ENCODE measurements around the gene KIRREL2. TPM values are rescaled to one million over a fixed set of nuclear protein-coding genes. Genes with fewer than 3 reads are reported as not detected.
A peak's percentile ranks its signal among the peaks of the same experiment; 100 is the strongest.

Gene KIRREL2
- total and polyA plus RNA-seq, 2 donors (not counting 1 experiment from before 2014, with no cell fraction given): not detected

- DNase-seq (no peak), ATAC-seq (ENCODE audit: low read depth) (peak; percentile 33)
- POLR2A ChIA-PET: no interaction called here
- Histone ChIP-seq H3K4me2 (replicated peaks; ENCODE audit: low read depth, low read length, poor library complexity, severe bottlenecking) (peak overlapping the region; percentile 70), H2AFZ (ENCODE audit: insufficient read depth, low read depth, low read length, poor library complexity, severe bottlenecking) (no peak overlapping the region), H4K20me1 (ENCODE audit: control insufficient read depth, insufficient read depth, low read length, poor library complexity, severe bottlenecking) (no peaks in the 10 kb centered on the region), H3K4me1 (ENCODE audit: control insufficient read depth in 2 of 2, insufficient read depth in 2 of 2, low read length in 2 of 2) (peaks cover 15 to 32% of the 10 kb centered on the region in 2 donors), H3K27me3 (replicated peaks in 1 of 4; ENCODE audit: control extremely low read depth in 1 of 4, control insufficient read depth in 3 of 4, insufficient read depth in 4 of 4, low read length in 3 of 4) (peaks cover 0 to 67% (median 33%) of the 10 kb centered on the region in 4 experiments), H3K36me3 (replicated peaks in 1 of 2; ENCODE audit: control extremely low read depth in 1 of 2, control insufficient read depth in 1 of 2, extremely low read depth in 1 of 2, insufficient read depth in 2 of 2, low read length in 1 of 2) (no peaks in the 10 kb centered on the region), H3K9ac (ENCODE audit: low read length) (peak overlapping the region; percentile 35), H3K27ac (ENCODE audit: low read length in 2 of 2) (no peak overlapping the region), H3K9me3 (ENCODE audit: control extremely low read depth in 1 of 3, control insufficient read depth in 2 of 3, insufficient read depth in 1 of 3, low read length in 2 of 3) (peaks cover 0 to 32% (median 0%) of the 10 kb centered on the region in 3 donors), H3K79me2 (ENCODE audit: control insufficient read depth, insufficient read depth, low read length) (no peaks in the 10 kb centered on the region), H3K4me3 (ENCODE audit: control extremely low read depth in 1 of 5, extremely low read depth in 1 of 5, insufficient read depth in 1 of 5, low read depth in 2 of 5, low read length in 4 of 5) (peak overlapping the region in 3 of 5 experiments; percentile 18 to 36 (median 23))
- peaks cover 56% of the 10 kb centered on the region for H3K27me3 Mint-ChIP-seq
- peaks cover 4% of the 10 kb centered on the region for H3K9me3 Mint-ChIP-seq (ENCODE audit: insufficient read depth)
- TF ChIP-seq EZH2 (IDR thresholded peaks at IDR 0.05; ENCODE audit: borderline replicate concordance, insufficient read depth, low read depth, low read length, poor library complexity, severe bottlenecking) (no peak), CTCF (IDR thresholded peaks at IDR 0.05) (no peak)
- peaks cover 19% of the 10 kb centered on the region for H3K4me1 Mint-ChIP-seq
- intact Hi-C loops (cut with micrococcal nuclease): no loop called here
- CTCF ChIA-PET: interaction anchor here (1.2 kb wide), 1 partner anchor 9 kb away, joined by 3 read pairs; no protein-coding TSS in a partner anchor
- WGBS (ENCODE audit: insufficient coverage): 13% methylated on average over 62 of the region's 63 CpGs
- H3K4me3 Mint-ChIP-seq: peak overlapping the region; percentile 59
- H3K27ac Mint-ChIP-seq: no peak overlapping the region
Observed at GRCh38 chr19:35845215-35846037, 11.3 kb upstream of the KIRREL2 start.

Data from B cell (primary cell).